T-helper 9 cell (primary cell): ENCODE data around the gene CACNA1C.

Experiments used
- DNase-seq: peaks from one replicate; pipeline ENCODE4 v3.0.0-alpha.2; 2020

CACNA1C gene

GRCh38 chr12:2173971-2174370 is 121.2 kb downstream of the CACNA1C start:
- no peak for DNase-seq

GRCh38 chr12:2177003-2177402 is 124.2 kb downstream of the CACNA1C start:
- no peak for DNase-seq

- no peak for DNase-seq
Measured at GRCh38 chr12:2177751-2178150, 125.0 kb downstream of the CACNA1C start.

DNA sequence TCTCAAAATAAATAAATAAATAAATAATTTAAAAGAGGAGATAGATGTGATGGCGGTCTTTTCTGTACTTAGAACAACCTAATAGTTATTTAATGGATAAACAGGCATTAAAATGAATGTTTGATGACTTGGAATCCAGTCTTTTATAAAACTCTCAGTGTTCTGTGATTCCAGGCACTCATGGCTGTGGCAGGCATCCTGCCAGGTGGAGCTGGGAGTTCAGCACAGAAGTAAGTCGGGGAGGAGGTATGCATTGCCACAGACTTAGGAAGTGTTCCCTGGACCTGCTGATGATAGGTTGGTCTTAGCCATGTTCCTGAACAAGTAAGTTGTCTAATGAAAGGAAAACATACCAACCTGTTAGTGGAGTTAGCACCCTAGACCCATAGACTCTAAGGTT is 126.3 kb downstream of the CACNA1C start:
- no peak for DNase-seq

GRCh38 chr12:2179953-2180736 is 127.4 kb downstream of the CACNA1C start:
- no peak for DNase-seq

DNA sequence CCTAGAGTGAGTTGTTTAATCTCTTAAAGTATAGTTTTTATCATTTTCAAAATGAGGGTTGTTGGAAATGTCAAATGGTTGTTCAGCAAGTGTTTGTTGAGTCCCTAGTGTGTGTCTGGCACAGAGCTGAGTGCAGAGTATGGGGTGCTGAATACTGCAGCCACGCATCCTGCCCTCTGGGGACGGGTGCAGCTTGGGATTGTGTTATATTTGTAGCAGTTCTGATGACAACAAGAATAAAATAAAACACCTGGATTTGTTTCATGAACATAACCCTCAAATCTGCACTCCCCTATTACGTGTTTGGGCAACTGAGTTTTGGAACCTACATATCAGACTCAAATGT is 127.9 kb downstream of the CACNA1C start:
- no peak for DNase-seq

- no peak for DNase-seq
Measured at GRCh38 chr12:2183556-2184541, 131.1 kb downstream of the CACNA1C start.

DNA sequence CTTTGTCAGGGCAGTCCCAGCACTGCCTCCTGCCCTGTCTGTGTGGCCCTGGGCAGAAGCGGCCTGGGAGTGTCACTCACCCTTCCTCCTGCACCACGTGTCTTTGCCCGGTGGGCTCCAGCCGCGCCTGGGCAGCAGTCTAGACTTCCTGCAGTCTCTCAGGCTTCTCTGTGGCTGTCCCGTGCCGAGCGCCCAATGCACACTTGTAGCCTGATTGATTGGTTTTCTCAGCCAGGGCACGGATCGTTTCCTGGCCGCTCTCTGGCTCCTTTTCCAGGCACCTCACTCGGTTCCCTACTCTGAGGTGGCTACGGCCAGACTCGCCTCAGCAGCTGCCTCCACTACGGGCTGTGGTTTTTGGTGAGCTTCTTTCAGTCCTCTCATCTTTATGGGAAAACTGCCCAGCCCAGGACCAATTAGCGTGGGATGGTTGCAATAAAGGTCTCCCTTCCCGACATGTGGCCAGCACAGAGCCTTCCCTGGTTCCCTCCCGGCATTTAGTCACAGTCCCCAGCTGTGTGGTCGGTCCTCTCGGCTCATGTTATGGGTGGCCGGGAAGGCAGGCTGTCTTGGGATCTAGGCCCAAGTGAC is 133.1 kb downstream of the CACNA1C start:
- no peak for DNase-seq

GRCh38 chr12:2187195-2187945 is 134.6 kb downstream of the CACNA1C start:
- no peak for DNase-seq

DNA sequence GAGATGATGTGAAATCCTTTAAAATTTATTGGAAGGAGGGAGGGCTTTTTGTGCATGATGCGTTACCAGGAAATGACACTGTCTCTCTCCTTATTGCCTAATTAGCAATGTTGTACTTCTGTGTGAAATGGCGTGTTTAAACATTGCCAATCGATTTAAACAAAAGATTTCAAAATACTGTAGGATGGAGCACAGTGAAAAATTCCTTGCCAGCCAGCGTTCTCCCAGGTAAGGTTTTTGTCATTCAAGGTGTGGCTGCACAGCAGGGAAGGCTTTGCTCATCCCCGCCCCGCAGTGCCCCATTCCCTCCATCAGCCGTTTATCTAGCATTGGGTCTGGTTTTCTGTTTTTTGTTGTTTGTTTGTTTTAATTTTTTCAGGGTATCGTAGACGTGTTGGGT is 137.3 kb downstream of the CACNA1C start:
- no peak for DNase-seq

- no peak for DNase-seq
Measured at GRCh38 chr12:2190896-2191533, 138.2 kb downstream of the CACNA1C start.

- DNase-seq = no peak
Measured at GRCh38 chr12:2191534-2192153, 138.9 kb downstream of the CACNA1C start.

- DNase-seq = no peak
Measured at GRCh38 chr12:2192231-2192630, 139.4 kb downstream of the CACNA1C start.

DNA sequence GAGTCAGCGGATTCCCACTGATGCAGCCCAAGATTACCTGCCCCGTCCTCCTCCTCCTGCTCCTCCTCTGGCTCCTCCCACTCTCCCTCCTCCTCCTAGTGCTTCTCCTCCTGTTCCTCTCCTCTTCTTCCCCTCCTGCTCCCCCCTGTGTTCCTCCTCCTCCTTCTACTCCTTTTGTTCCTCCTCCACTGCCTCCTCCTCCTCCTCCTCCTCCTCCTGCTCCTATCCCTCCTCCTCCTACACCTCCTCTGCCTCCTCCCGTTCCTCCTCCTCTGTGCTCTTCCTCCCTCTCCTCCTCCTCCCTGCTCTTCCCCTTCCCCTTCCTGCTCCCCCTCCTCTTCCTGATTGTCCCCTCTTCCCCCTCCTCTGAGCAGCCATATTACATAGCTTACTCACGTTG is 141.3 kb downstream of the CACNA1C start:
- DNase-seq = no peak

- no peak for DNase-seq
Measured at GRCh38 chr12:2194571-2194970, 141.8 kb downstream of the CACNA1C start.

GRCh38 chr12:2195085-2195484 is 142.3 kb downstream of the CACNA1C start:
- no peak for DNase-seq

DNA sequence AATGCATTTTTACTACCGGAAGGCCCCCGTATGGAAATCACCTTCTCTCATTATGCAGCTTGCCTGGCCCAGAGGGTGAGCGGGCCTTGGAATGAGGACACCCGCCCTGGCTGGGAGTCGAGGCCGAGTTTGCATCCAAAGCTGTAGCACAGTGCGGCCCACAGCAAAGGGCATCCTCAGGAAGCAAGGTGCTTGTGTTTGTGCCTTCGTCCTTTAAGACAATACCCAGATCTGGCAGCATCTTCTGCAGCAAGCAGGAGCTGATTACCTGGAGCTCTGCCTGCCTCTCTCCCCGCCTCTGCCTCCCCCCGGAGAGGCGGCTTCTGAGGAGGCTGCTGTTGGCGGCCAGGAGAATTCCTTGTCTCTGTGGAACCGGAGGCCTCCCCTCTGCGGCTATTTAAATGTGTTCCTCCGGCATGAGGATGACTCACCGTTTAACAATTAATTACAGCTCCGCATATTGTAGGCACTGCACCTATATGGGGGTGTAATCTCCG is 145.3 kb downstream of the CACNA1C start:
- DNase-seq = no peak

DNA sequence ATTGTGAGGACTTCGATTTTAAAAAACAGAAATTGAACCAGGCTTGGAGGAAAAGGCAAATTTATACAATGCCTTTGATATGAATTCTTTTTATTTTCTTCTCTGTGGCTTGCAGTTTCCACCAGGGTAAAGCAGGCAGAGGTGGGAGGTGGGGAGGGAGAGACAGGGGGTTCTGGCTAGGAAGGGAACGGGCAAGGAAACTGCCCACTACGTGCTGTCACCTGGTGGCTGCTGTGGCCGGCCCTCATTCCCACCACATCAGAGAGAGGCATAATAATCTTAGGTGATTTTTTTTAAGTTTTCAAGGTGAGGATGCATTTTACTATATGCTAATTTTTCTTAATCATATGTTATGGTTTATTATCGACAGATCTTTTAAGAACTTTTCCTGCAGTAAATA is 145.8 kb downstream of the CACNA1C start:
- no peak for DNase-seq

DNA sequence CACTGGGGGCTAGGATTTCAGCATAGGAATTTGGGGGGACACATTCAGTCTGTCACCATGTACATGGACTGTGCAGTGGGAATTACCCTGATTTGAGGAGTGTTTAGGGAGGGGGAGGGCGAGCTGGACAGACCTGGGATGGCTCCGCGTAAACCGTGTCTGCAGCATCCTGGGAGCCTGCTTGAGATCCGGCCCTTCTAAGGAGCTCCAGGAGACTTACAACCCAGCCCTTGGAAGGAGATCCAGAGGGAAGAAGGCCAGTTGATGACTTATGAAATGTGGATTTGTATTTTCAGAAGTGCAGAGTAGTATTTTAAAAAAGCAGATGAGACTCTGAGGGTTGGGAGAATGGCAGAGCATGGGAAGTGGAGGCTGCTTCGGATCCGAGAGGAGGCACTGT is 153.2 kb downstream of the CACNA1C start:
- no peak for DNase-seq

DNA sequence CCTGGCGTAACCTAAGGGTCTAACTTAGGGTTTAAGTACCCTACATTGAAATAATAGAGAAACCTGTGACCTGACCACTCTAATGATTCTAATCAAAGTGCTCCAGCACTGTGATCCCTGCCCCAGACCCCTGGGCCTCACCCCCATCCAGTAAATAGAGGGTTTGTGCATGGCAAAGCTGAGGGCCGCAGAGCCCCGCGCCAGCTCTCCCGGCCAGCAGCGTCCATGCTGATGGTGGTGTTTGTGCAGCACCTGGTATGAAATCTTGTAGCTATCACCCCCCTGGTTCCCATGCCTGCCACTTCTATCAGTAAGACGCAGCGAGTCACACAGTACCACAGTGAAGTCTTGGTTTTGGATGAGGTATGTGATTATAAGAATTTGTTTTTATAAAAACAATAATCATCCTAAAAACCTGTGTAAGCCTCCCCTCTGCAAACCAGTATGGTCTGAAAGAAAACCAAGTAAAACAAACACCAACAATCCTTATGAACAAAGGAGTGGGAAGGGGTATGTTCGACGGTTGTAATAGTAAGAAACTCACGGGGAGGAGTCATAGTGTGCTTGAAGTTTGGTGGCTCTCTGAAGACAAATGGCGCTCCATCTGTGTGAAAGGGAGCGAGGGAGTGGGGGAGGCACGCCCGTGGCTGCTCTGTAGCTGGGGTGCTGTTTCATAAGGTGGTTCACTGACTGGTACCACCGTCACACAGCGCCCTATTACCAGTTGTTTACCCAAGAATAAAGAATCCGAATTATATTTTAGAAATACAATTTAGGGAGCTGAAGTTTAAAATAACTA is 156.2 kb downstream of the CACNA1C start:
- no peak for DNase-seq

GRCh38 chr12:2211119-2211518 is 158.3 kb downstream of the CACNA1C start:
- DNase-seq = no peak
